ENCODE measurements around the gene RUNX3.

The RUNX3 gene

GRCh38 chr1:24921412-24921811 is 8.7 kb downstream of the RUNX3 start:
- TF ChIP-seq CTCF (IDR thresholded peaks at IDR 0.05; ENCODE audit: borderline replicate concordance, insufficient read depth, low read depth, low read length): no peak
- no peak overlapping the region for H3K4me3 ChIP-seq (ENCODE audit: low read depth, low read length)

- H3K4me3 ChIP-seq (ENCODE audit: low read depth, low read length): no peak overlapping the region
- no peak for TF ChIP-seq CTCF (IDR thresholded peaks at IDR 0.05; ENCODE audit: borderline replicate concordance, insufficient read depth, low read depth, low read length)
Measured at GRCh38 chr1:24920533-24920925, 9.5 kb downstream of the RUNX3 start.

- no peak for TF ChIP-seq CTCF (IDR thresholded peaks at IDR 0.05; ENCODE audit: borderline replicate concordance, insufficient read depth, low read depth, low read length)
- no peak overlapping the region for H3K4me3 ChIP-seq (ENCODE audit: low read depth, low read length)
Measured at GRCh38 chr1:24919791-24920532, 10.1 kb downstream of the RUNX3 start.

GRCh38 chr1:24918995-24919605 is 11.0 kb downstream of the RUNX3 start:
- TF ChIP-seq CTCF (IDR thresholded peaks at IDR 0.05; ENCODE audit: borderline replicate concordance, insufficient read depth, low read depth, low read length): no peak
- H3K4me3 ChIP-seq (ENCODE audit: low read depth, low read length): no peak overlapping the region

GRCh38 chr1:24918370-24918769 is 11.7 kb downstream of the RUNX3 start:
- no peak overlapping the region for H3K4me3 ChIP-seq (ENCODE audit: low read depth, low read length)
- no peak for TF ChIP-seq CTCF (IDR thresholded peaks at IDR 0.05; ENCODE audit: borderline replicate concordance, insufficient read depth, low read depth, low read length)

GRCh38 chr1:24917327-24918074 is 12.6 kb downstream of the RUNX3 start:
- H3K4me3 ChIP-seq (ENCODE audit: low read depth, low read length): no peak overlapping the region
- no peak for TF ChIP-seq CTCF (IDR thresholded peaks at IDR 0.05; ENCODE audit: borderline replicate concordance, insufficient read depth, low read depth, low read length)
